Neuronal stem cell (in vitro differentiated cells): Measurements from ENCODE around the gene ZNF236.

Experiments used
- DNase-seq: peaks from one replicate; pipeline ENCODE4 v3.0.0-alpha.2; 2013; ENCODE audit warnings: low spot score
- H2AFZ ChIP-seq: one replicate; pipeline ENCODE4 v1.6.1; 2013; ENCODE audit warnings: mild to moderate bottlenecking, low read length, inconsistent platforms
- H2AK5ac ChIP-seq: 2 replicates; pipeline ENCODE4 v1.6.1; 2013; ENCODE audit warnings: low read depth, mild to moderate bottlenecking, inconsistent platforms, low read length, moderate library complexity, mixed read lengths
- H2BK120ac ChIP-seq: 2 replicates; pipeline ENCODE4 v1.6.1; 2013; ENCODE audit warnings: low read depth, mild to moderate bottlenecking, inconsistent platforms, low read length, moderate library complexity, mixed read lengths
- H2BK12ac ChIP-seq: one replicate; pipeline ENCODE4 v1.6.1; 2013; ENCODE audit warnings: low read length, inconsistent platforms
- H2BK15ac ChIP-seq: 2 replicates; pipeline ENCODE4 v1.6.1; 2013; ENCODE audit warnings: mild to moderate bottlenecking, low read length, inconsistent platforms, mixed read lengths
- H2BK5ac ChIP-seq: one replicate; pipeline ENCODE4 v1.6.1; 2013; ENCODE audit warnings: inconsistent platforms, mild to moderate bottlenecking, low read length, moderate library complexity
- H3K14ac ChIP-seq: one replicate; pipeline ENCODE4 v1.6.1; 2013; ENCODE audit warnings: low read length, inconsistent platforms
- H3K18ac ChIP-seq: 2 replicates; pipeline ENCODE4 v1.6.1; 2013; ENCODE audit warnings: low read length, inconsistent platforms
- H3K23ac ChIP-seq: 2 replicates; pipeline ENCODE4 v1.6.1; 2013; ENCODE audit warnings: low read depth, mild to moderate bottlenecking, mixed read lengths, low read length, inconsistent platforms; ENCODE audit not compliant: poor library complexity
- H3K27ac ChIP-seq: replicated peaks from 3 replicates; pipeline ENCODE4 v1.5.1; 2013; ENCODE audit warnings: low read length, inconsistent platforms
- H3K27me3 ChIP-seq, 3 experiments: 2 replicates each; pipeline ENCODE4 v1.6.1; 2013; ENCODE audit warnings: low read length in 3 of 3, mild to moderate bottlenecking in 2 of 3, inconsistent platforms in 1 of 3, low read depth in 1 of 3, mixed read lengths in 1 of 3, moderate library complexity in 1 of 3; ENCODE audit not compliant: control insufficient read depth in 3 of 3, insufficient read depth in 3 of 3
- H3K36me3 ChIP-seq, 2 donors: replicated peaks in 1 of 2; 2 replicates each; pipeline ENCODE4 v1.6.1; 2013; ENCODE audit warnings: low read length in 2 of 2; ENCODE audit not compliant: control insufficient read depth in 2 of 2, insufficient read depth in 2 of 2
- H3K4ac ChIP-seq: 2 replicates; pipeline ENCODE4 v1.6.1; 2013; ENCODE audit warnings: inconsistent platforms, mild to moderate bottlenecking, low read length, moderate library complexity
- H3K4me1 ChIP-seq, 2 donors: 1 replicate in 1 of 2; 2 replicates in 1 of 2; pipeline ENCODE4 v1.6.1; 2013; ENCODE audit warnings: low read length in 2 of 2, low read depth in 1 of 2; ENCODE audit not compliant: control insufficient read depth in 2 of 2, insufficient read depth in 1 of 2
- H3K4me2 ChIP-seq: one replicate; pipeline ENCODE4 v1.6.1; 2013; ENCODE audit warnings: mild to moderate bottlenecking, low read length, inconsistent platforms; ENCODE audit not compliant: insufficient read depth, poor library complexity, severe bottlenecking
- H3K4me3 ChIP-seq, 2 donors: 2 replicates each; pipeline ENCODE4 v1.5.1; 2013; ENCODE audit warnings: low read length in 2 of 2, mild to moderate bottlenecking in 2 of 2, inconsistent platforms in 1 of 2, moderate library complexity in 1 of 2
- H3K79me1 ChIP-seq: one replicate; pipeline ENCODE4 v1.6.1; 2013; ENCODE audit warnings: low read depth, mild to moderate bottlenecking, inconsistent platforms, low read length, moderate library complexity
- H3K9ac ChIP-seq: one replicate; pipeline ENCODE4 v1.6.1; 2013; ENCODE audit warnings: mild to moderate bottlenecking, low read depth, low read length, inconsistent platforms; ENCODE audit not compliant: poor library complexity
- H3K9me3 ChIP-seq, 2 donors: replicated peaks in 1 of 2; 2 replicates each; pipeline versions ENCODE3 to v1.6.1; 2013; ENCODE audit warnings: low read length in 2 of 2, mild to moderate bottlenecking in 2 of 2, inconsistent platforms in 1 of 2, low read depth in 1 of 2, mixed read lengths in 1 of 2, moderate library complexity in 1 of 2; ENCODE audit not compliant: control insufficient read depth in 2 of 2, insufficient read depth in 1 of 2
- H4K8ac ChIP-seq: one replicate; pipeline ENCODE4 v1.6.1; 2013; ENCODE audit warnings: low read depth, mild to moderate bottlenecking, inconsistent platforms, low read length, moderate library complexity
- H4K91ac ChIP-seq: one replicate; pipeline ENCODE4 v1.6.1; 2013; ENCODE audit warnings: low read length, low read depth, mild to moderate bottlenecking, inconsistent platforms; ENCODE audit not compliant: poor library complexity
- WGBS, 2 donors: extraction: QIAGEN DNeasy Blood & Tissue Kit; methylation state at CpG; one replicate each; pipeline ENCODE4 v1.1.7; 2013; ENCODE audit warnings: missing lambda C conversion rate in 2 of 2, mixed read lengths in 1 of 2; ENCODE audit not compliant: insufficient read length in 2 of 2, insufficient replicate concordance in 1 of 2; ENCODE audit errors: extremely low coverage in 2 of 2; 5-methylcytosine and 5-hydroxymethylcytosine counted together

Gene ZNF236

DNA sequence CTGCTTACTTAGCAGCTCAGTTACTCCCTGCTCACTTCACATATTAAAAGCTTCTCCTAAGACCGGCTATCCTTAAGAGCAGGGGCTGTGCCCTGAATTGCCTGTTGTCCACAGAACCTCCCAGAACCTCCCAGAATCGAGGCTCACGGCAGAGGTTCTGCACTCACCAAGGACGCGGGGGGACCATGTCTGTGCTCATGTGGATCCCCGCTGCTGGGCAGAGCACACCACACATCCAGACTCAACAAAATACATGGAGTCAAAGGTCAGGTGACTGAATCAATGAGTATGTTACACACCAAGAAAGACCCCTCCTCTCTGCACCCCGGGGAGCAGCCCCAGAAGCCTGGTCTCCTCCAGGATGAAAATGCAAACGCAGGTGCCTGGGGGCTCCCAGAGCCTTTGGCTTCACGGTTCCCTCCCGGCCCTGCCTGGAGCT, 161.3 kb downstream of the ZNF236 start:
- no CpG with 5 or more reads among the region's 10 CpGs for WGBS, 2 donors
- Histone ChIP-seq H3K4me2 (no peak overlapping the region), H4K8ac (no peak overlapping the region), H2BK5ac (no peak overlapping the region), H4K91ac (no peak overlapping the region), H3K23ac (no peak overlapping the region), H3K79me1 (no peaks in the 10 kb centered on the region), H3K18ac (no peak overlapping the region), H2AFZ (peak overlapping the region; percentile 38), H3K4me1 (peaks cover 3 to 10% of the 10 kb centered on the region in 2 donors), H3K36me3 (no peaks in the 10 kb centered on the region), H3K9me3 (no peaks in the 10 kb centered on the region), H2BK12ac (no peak overlapping the region), H2BK15ac (peak overlapping the region; percentile 7), H3K4me3 (no peak overlapping the region), H3K4ac (no peak overlapping the region), H3K14ac (no peak overlapping the region), H3K27ac (no peak overlapping the region), H3K27me3 (no peaks in the 10 kb centered on the region), H2AK5ac (no peak overlapping the region), H3K9ac (no peak overlapping the region), H2BK120ac (no peak overlapping the region)
- DNase-seq, result no peak

DNA sequence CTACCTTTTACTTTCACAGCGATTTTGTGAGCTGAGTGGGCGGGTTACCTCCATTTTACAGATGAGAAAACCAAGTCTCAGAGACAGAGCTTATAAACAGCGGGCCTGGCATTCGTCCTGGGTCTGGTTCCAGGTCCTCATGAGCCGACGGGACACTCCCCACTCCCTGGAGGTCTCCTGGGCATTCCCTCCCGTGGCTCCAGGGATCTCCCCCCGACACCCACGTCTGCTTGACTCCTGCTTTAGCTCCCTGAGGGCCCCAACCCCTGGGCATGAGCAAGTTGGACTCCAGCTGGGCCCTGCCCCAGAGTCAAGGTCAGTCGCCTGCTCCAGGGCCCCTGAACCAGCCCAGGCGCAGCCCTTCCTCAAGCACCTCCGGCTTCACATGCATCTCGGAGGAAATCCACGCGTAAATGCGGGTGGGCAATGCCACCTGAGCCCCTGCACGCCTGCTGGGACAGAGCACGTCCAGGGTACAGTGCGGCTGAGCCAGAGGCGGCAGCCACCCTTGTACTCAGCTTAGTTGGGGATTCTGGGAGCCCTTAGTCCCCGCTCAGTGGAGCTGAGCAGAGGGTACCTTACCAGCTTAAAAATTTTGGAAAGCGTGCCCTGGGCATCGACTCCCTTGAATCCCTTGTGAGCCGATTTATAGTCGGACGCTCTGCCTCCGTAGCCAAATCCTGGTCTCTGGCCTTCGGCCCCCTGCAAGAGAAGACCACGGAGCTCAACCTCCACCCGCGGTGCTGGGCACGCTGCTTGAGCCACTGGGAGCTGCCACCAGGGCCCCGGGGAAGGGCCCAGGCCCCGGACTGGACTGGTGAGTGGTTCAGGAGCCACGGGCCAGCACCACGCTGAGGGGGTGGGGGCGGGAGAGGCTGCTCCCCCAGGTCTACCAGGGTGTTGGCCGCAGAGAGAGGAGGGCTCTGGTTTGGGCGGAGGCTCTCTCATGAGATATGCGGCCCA, 162.1 kb downstream of the ZNF236 start:
- Histone ChIP-seq H3K18ac (peak overlapping the region; percentile 45), H2BK120ac (no peak overlapping the region), H3K4me2 (no peak overlapping the region), H3K4ac (no peak overlapping the region), H2AK5ac (peak overlapping the region; percentile 70), H2BK5ac (peak overlapping the region; percentile 62), H3K9me3 (no peaks in the 10 kb centered on the region), H3K14ac (no peak overlapping the region), H2BK15ac (peak overlapping the region; percentile 7), H3K79me1 (no peaks in the 10 kb centered on the region), H2AFZ (no peak overlapping the region), H3K27me3 (no peaks in the 10 kb centered on the region), H3K27ac (no peak overlapping the region), H3K9ac (no peak overlapping the region), H2BK12ac (no peak overlapping the region), H3K23ac (peak overlapping the region; percentile 13), H4K8ac (no peak overlapping the region), H3K4me1 (peaks cover 3 to 10% of the 10 kb centered on the region in 2 donors), H3K4me3 (no peak overlapping the region), H4K91ac (no peak overlapping the region), H3K36me3 (no peaks in the 10 kb centered on the region)
- DNase-seq, result no peak
- WGBS, 2 donors, result no CpG with 5 or more reads among the region's 40 CpGs

DNA sequence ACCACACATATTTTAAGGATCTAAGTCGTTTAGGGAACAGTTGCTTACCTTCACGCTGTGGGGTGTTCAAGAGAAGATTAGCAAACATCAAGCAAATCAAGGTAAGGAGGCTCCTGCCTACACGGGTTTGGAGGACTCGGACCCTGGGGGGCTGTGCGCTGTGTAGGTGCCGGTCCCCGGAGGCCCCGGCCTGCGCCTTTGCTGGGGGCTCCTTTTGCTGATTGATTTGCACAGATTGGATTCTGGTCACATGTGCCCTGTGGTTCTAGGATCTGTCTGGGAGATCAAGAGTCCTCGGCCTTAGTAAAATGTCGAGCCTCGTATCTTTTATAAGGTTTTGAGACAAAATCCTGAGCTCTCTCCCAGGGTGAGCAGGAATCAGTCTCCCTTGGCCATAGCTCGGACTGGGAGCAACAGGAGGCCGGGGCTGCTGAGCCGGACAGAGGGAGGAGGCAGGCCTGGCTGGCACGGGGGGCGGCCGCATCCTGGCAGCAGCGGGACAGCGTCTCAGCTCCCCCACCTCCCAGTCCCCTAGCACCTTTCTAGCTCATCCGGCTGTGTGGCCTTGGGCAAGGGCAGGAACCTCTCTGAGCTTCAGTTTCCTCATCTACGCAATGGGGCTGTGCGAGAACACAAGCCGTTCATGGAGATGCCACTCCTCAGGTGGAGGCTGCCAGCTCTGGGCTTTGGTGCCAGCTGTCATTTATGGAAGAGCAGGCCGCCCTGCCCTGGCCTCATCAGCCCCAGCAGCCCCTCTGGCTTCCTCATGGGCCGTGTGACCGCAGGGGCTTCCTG, 163.0 kb downstream of the ZNF236 start:
- no peak overlapping the region for H3K9ac ChIP-seq
- H3K27me3 ChIP-seq, result no peaks in the 10 kb centered on the region
- no peak overlapping the region for H2BK120ac ChIP-seq
- no peak overlapping the region for H4K8ac ChIP-seq
- peak overlapping the region; percentile 82 for H2BK12ac ChIP-seq
- no CpG with 5 or more reads among the region's 27 CpGs for WGBS, 2 donors
- peak overlapping the region; percentile 70 for H2AK5ac ChIP-seq
- no peaks in the 10 kb centered on the region for H3K9me3 ChIP-seq
- H3K18ac ChIP-seq, result peak overlapping the region; percentile 66
- H3K4ac ChIP-seq, result no peak overlapping the region
- peak overlapping the region; percentile 52 for H3K23ac ChIP-seq
- H2AFZ ChIP-seq, result no peak overlapping the region
- H3K14ac ChIP-seq, result peak overlapping the region; percentile 28
- H3K4me2 ChIP-seq, result no peak overlapping the region
- H3K4me3 ChIP-seq, result no peak overlapping the region
- peak overlapping the region; percentile 31 for H4K91ac ChIP-seq
- peaks cover 3 to 6% of the 10 kb centered on the region in 2 donors for H3K4me1 ChIP-seq
- no peak for DNase-seq
- H3K36me3 ChIP-seq, result no peaks in the 10 kb centered on the region
- no peaks in the 10 kb centered on the region for H3K79me1 ChIP-seq
- H2BK5ac ChIP-seq, result no peak overlapping the region
- H3K27ac ChIP-seq, result no peak overlapping the region
- peak overlapping the region; percentile 43 for H2BK15ac ChIP-seq

DNA sequence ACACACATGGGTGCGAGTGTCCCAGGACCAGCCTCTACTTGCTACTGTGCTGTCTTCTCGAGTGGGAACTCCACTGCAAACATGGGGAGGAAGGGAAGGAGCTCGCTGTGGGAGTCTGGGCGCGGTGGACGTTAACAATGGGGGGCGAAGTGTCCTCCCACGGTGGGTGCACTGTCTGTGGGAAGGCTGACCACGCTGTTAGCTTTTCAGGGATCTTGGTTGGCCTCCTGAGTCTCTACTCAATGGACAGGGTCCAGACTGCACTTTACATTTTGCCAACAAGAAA, 163.5 kb downstream of the ZNF236 start:
- Histone ChIP-seq H3K18ac (peak overlapping the region; percentile 66), H4K91ac (peak overlapping the region; percentile 31), H3K4me3 (no peak overlapping the region), H3K9me3 (no peaks in the 10 kb centered on the region), H2BK5ac (no peak overlapping the region), H3K4me2 (no peak overlapping the region), H2BK120ac (no peak overlapping the region), H3K14ac (peak overlapping the region; percentile 28), H2AK5ac (peak overlapping the region; percentile 70), H3K27ac (no peak overlapping the region), H3K9ac (no peak overlapping the region), H3K27me3 (no peaks in the 10 kb centered on the region), H3K4me1 (peaks cover 3 to 5% of the 10 kb centered on the region in 2 donors), H3K4ac (no peak overlapping the region), H3K36me3 (no peaks in the 10 kb centered on the region), H2BK12ac (no peak overlapping the region), H3K23ac (peak overlapping the region; percentile 52), H4K8ac (no peak overlapping the region), H3K79me1 (no peaks in the 10 kb centered on the region), H2AFZ (no peak overlapping the region), H2BK15ac (peak overlapping the region; percentile 43)
- WGBS, 2 donors, result no CpG with 5 or more reads among the region's 9 CpGs
- no peak for DNase-seq
